GM12892 (cell line): ENCODE measurements around the gene CENPN.
A peak's percentile ranks its signal among the peaks of the same experiment; 100 is the strongest.

ENCODE experiments used
- DNase-seq: peaks from one replicate; pipeline ENCODE4 v3.0.0; 2011; ENCODE audit not compliant: insufficient read length
- FAIRE-seq: peaks from 2 replicates; lab custom pipeline; 2011; peaks lifted over from hg19 to GRCh38; lab: Jason Lieb, UNC
- POLR2A ChIP-seq: IDR thresholded peaks from 2 replicates; pipeline ENCODE4 v1.6.1; 2011; ENCODE audit warnings: low read depth, low read length, control low read depth
- POLR2AphosphoS5 ChIP-seq: IDR thresholded peaks from 2 replicates; pipeline ENCODE4 v1.6.1; 2011; ENCODE audit warnings: low read depth, low read length, control low read depth
- TAF1 ChIP-seq: IDR thresholded peaks from 2 replicates; pipeline ENCODE4 v1.6.1; 2011; ENCODE audit warnings: low read depth, mild to moderate bottlenecking, control low read depth, low read length, borderline replicate concordance

The CENPN gene

DNA sequence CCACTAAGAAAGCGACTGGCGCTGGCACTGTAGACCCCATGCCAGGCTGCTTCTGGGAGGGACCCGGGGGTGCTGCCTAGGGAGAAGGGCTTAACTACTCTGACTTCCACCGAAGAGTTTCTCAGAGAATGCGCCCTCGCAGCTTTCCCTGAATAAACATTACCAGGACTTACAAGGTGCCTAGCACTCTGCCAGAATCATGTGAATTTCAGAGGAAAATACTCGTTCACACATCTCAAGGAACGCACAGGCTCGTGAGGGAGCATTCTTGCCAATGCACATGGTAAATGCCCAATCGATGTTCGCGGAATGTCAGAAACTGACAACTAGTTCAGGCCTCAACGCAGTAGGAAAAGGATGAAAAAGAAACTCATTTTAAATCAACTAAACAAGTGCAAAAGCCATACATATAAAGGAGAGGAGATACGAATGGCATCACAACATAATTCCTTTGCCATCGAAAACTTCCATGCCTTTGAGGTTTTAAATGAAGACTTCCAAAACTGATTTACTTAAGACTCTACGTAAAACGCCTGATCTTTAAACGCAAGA lies 1.3 kb upstream of the CENPN start:
- no peak for TF ChIP-seq POLR2A
- no peak for TF ChIP-seq POLR2AphosphoS5
- no peak for TF ChIP-seq TAF1
- DNase-seq = no peak
- FAIRE-seq = no peak

DNA sequence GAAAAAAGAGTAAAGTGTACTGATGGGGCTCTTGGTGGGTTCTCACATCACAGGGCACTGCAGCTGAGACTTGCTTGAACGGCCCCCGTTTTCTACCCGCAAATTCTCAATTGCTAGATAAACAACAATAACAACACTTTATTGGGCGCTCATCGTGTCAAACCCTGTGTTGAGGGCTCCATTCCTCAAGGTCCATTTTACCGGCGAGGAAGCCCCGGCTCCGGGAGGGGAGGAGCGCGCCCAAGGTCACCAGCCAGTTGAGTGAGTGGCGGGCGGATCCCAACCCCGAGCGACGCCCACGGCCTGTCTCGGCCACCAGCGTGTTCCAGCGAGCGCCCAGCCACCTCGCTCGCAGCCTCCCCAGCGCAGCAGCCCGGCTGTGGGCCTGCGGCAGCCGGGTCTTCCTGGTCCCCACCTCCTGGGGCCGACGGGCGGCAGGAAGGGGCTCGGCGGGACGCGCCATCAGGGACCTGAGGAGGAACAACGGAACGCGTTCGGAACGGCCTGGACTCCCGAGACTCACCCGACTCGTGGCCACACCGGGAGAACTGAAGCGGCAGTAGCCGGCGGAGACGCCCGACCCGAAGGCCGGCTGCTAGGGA lies 702 bp upstream of the CENPN start:
- TF ChIP-seq POLR2AphosphoS5 (no peak; the same call in none of the 2 replicates), POLR2A (0 out of 2 replicates have a peak, but pooled peaks have one; percentile 59)
- DNase-seq (peak; percentile 41), FAIRE-seq (no peak)

DNA sequence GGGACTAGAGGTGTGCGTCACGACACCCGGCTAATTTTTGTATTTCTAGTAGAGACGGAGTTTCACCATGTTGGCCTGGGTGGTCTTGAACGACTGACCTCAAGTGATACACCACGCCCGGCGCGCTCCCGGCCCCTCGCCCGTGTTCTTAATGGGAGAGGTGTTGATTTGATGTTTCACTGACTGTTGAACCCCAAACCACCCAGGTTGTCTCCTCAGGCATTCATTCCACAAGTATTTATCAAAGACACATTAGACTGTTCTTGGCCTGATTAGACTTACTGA lies 1.4 kb downstream of the CENPN start:
- DNase-seq (no peak), FAIRE-seq (no peak)
- no peak for TF ChIP-seq TAF1
- TF ChIP-seq POLR2AphosphoS5 = no peak
- TF ChIP-seq POLR2A = no peak

DNA sequence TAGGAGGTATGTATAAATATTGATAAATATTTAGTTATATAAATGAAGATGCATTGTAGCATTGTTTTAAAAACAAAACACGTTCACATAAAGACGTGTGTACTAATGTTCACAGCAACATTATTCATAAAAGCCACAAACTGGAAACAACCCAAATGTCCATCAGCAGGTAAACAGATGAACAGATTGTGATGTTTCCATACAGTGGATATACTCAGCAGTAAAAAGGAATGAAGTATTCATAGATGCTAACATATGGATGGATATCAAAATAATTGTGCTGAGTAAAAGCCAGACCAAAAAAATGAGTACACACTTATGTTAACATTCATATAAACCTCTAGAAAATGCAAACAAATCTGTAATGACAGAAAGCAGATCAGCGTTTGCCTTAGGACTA lies 6.0 kb downstream of the CENPN start:
- TF ChIP-seq POLR2AphosphoS5 (no peak), POLR2A (no peak), TAF1 (no peak)
- FAIRE-seq = no peak
- no peak for DNase-seq

DNA sequence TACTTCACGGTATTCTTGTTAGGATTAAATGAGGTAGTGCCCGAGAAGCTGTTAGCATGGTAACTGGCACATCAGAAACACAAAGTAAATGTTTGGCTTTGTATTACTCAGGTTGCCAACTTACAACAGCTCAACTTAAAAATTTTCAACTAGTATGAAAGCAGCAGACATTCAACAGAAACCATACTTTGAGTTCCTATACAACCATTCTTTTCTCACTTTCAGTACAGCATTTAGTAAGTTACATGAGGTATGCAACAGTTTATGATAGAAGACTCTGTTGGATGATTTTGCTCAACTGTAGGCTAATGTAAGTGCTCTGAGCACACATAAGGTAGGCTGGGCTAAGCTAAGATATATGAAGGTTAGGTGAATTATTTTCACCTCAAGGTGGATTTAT lies 7.7 kb downstream of the CENPN start:
- TF ChIP-seq POLR2A (no peak), POLR2AphosphoS5 (no peak), TAF1 (no peak)
- FAIRE-seq (no peak), DNase-seq (no peak)

DNA sequence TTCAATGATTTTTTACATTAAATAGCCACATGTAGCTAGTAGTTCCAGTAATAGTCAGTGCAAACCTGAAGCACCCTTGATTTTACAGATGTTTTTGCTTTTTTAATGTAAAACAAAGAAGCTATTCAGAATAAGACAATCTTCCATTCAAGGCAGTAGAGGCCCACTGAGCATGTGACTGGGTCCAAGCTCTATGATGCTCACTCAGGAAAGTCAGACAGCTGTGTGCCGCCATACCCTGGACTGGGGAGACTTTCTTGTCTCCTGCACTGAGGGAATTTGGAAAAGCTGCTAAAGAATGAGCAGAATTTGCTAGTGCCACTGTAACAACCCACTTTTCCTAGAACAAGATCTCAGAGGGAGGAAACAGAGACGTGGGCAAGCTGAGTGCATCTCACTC lies 11.5 kb downstream of the CENPN start:
- FAIRE-seq (no peak), DNase-seq (no peak)
- TF ChIP-seq TAF1 (no peak), POLR2A (no peak), POLR2AphosphoS5 (no peak)

DNA sequence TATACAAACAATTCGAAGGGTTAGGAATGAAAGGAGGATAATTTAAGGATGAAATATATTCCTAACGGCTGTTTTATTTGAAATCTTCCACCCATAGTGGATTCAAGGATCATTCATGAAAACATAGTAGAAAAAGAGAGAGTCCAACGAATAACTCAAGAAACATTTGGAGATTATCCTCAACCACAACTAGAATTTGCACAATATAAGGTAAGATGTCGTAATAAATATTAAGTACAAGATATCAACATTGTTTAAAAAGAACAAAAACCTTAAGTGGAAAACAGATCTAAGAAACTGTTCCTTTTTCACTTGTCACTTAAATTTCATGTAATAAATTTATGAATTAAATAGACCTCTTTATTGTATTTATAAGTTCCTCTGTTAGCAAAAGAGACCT lies 19.4 kb downstream of the CENPN start:
- TF ChIP-seq TAF1 = no peak
- DNase-seq = no peak
- no peak for FAIRE-seq

DNA sequence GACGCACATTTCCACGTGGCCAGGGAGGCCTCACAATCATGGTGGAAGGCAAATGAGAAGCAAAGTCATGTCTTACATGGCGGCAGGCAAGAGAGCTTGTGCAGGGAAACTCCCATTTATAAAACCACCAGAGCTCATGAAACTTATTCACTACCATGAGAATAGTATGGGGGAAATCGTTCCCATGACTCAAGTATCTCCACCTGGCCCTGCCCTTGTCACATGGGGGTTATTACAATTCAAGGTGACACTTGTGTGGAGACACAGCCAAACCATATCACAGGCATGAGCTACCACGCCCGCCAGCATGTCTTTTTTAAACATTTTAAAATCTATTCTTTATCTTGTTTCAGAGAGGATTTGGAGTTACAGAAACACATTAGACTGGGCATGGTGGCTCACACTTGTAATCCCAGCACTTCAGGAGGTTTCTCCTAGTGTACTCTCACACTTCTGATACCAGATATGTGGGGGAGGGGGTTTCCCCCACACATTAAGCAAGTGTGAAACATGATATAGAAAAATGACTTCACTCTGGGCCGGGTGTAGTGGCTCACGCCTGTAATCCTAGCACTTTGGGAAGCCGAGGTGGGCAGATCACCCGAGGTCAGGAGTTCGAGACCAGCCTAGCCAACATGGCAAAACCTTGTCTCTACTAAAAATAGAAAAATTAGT lies 23.1 kb downstream of the CENPN start:
- no peak for DNase-seq
- TF ChIP-seq POLR2AphosphoS5 = no peak
- TF ChIP-seq POLR2A = no peak
- no peak for TF ChIP-seq TAF1
- FAIRE-seq = no peak

DNA sequence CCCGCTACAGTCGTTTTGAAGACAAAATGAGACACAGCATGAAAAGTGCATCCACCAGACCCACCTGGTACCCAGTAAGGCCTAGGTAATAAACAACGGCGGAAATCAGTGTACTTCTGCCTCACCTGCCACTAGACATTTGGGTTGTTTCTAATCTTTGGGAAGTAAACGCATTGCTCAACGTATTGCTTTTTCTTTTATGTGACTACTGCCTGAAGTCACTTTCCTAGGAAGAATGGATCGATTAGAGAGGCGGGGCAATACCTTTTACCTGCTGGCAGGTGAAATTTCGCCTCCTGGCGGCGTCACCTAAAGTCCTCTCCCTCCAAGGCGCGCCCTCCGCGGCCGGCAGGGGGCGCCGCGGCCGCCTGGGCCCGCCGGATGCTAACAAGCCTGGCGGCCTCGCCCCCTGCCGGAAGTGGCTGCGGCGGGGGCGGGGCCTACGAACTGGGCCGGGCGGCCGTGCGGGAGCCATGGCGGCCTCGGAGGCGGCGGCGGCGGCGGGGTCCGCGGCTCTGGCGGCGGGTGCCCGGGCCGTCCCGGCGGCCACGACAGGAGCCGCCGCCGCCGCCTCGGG lies 28.5 kb downstream of the CENPN start, which contains the start of gene ATMIN:
TSS of gene ATMIN (plus strand) at position 445 of the 577 bp plus-strand sequence. CDS start at position 474, 29 bp downstream.
- peak; percentile 63; the same call in 1 of the 2 replicates for TF ChIP-seq POLR2A
- TF ChIP-seq POLR2AphosphoS5 = no peak
- 0 out of 2 replicates have a peak, but pooled peaks have one; percentile 50 for TF ChIP-seq TAF1
- FAIRE-seq = peak; percentile 83
- DNase-seq = peak; percentile 93

DNA sequence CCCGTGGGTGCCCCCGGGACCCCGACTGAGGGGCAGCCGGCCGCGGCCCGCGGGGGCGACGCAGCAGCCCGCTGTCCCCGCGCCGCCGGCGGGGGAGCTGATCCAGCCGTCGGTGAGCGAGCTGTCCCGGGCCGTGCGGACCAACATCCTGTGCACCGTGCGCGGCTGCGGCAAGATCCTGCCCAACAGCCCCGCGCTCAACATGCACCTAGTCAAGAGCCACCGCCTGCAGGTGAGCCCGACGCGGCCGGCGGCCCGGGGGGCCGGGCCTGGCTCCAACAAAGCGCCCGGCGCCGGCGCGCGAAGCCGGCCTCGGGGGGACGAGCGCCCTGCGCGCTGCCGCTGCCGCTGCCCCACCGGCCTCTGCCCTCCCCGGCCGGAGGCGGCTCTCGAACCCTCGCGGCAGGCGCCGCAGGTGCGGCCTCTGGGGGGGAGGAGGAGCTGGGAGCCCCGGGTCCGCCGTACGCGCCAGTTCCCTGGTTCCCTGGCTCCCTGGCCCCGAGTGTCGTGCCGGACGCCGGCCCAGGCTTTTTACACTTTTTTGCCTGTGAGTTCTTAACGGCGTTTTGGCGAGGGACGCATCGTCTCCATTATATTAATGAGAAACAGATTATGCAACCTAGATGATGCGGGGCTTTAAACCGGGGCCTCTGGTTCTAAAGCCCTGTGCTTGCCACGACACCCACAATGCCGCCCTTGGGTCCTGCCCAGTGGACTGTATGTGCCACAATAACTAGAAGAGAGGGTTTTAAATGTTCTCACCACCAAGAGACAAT lies 29.1 kb downstream of the CENPN start:
- TF ChIP-seq POLR2A (no peak), TAF1 (no peak), POLR2AphosphoS5 (no peak)
- FAIRE-seq (peak; percentile 67), DNase-seq (peak; percentile 50)

DNA sequence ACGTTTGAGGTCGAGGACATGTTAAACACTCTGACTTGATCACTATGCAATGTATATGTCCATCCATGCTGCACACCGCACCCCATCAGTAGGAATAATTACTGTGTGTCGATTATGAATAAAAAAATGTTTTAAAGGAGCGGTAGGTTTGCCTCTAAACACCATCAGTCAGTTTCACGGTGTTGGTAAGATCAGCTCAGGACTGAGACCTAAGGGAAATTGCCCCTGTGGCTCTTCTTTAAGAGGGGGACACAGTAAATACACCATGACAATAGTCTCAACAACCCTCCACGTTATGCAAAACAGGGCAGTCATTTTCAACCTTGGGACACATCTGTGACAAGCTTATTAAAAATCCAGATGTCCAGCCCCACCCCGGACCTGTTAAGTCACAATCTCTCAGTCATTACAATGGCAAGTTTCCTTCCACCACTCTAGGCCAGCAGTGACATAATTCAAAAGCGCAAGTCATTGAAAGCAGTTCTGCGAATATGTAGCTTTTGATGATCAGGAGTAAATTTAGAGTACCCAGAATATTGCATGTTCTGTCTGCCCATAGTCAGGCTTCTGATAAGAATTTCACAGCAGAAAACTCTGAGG lies 29.8 kb downstream of the CENPN start:
- no peak for TF ChIP-seq POLR2A
- TF ChIP-seq POLR2AphosphoS5 = no peak
- no peak for TF ChIP-seq TAF1
- DNase-seq (no peak), FAIRE-seq (no peak)
